ENCODE measurements around the gene CNNM4. TPM values are rescaled to one million over a fixed set of nuclear protein-coding genes. Genes with fewer than 3 reads are reported as not detected.

Gene CNNM4
- polyA plus RNA-seq, 1 of the 3 experiments (the other 2 are of a cell fraction), result 5.5 TPM

DNA sequence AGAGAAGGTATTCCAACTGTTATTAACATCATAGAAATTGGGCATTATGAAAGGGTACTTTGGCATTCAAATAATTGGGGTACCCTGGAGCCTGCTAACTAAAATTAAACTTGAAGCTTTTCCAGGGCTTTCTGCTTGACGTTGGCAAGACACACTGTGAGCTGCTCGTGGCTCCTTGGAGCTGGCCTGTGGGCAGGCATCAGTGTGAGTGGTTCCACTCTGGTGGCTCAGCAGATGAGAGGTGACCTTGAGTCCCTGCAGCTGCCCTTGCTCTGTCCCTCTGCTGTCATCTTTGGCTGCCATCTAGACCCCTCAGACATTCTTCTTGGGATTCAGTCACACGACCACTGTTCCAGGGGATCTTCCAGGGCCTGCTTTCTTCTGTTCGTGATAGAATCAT is 62.1 kb downstream of the CNNM4 start:
- POLR2A ChIA-PET, result no interaction called here
- Histone ChIP-seq H4K20me1 (ENCODE audit: insufficient read depth) (peaks cover 26% of the 10 kb centered on the region), H3K4me2 (no peak overlapping the region), H3K27ac (ENCODE audit: low read depth in 2 of 2, low read length in 1 of 2) (no peak overlapping the region), H3K9ac (no peak overlapping the region), H3K4me3 (ENCODE audit: low read depth in 2 of 2, low read length in 1 of 2) (no peak overlapping the region), H3K27me3 (ENCODE audit: insufficient read depth) (no peaks in the 10 kb centered on the region), H3K79me2 (ENCODE audit: insufficient read depth) (peaks cover 5% of the 10 kb centered on the region; the same call in 1 of the 2 replicates), H2AFZ (ENCODE audit: low read depth) (no peak overlapping the region), H3K36me3 (replicated peaks in 1 of 2; ENCODE audit: control insufficient read depth in 1 of 2, insufficient read depth in 2 of 2, low read length in 1 of 2) (peaks cover 0 to 9% of the 10 kb centered on the region in 2 experiments), H3K9me3 (no peaks in the 10 kb centered on the region), H3K9me2 (no peaks in the 10 kb centered on the region), H3F3A (replicated peaks; ENCODE audit: insufficient read depth) (peaks cover 7% of the 10 kb centered on the region), H3K4me1 (ENCODE audit: control insufficient read depth in 1 of 2, insufficient read depth in 2 of 2, low read depth in 1 of 2, low read length in 1 of 2) (peaks cover 0 to 39% of the 10 kb centered on the region in 2 experiments; a peak in 1 of 4 replicates)
- DNase-seq, result no peak
- TF ChIP-seq TAF1 (IDR thresholded peaks at IDR 0.05; ENCODE audit: borderline replicate concordance, low read depth, low read length), result no peak
- TF ChIP-seq EP300 (IDR thresholded peaks at IDR 0.05; ENCODE audit: borderline replicate concordance in 1 of 2, low read depth in 1 of 2, low read length in 1 of 2), result no peak
- no peak for TF ChIP-seq GABPA (IDR thresholded peaks at IDR 0.05; ENCODE audit: low read depth)
- TF ChIP-seq SIN3A (IDR thresholded peaks at IDR 0.05; ENCODE audit: borderline replicate concordance, low read depth, low read length), result no peak
- TF ChIP-seq, protein P1, sequence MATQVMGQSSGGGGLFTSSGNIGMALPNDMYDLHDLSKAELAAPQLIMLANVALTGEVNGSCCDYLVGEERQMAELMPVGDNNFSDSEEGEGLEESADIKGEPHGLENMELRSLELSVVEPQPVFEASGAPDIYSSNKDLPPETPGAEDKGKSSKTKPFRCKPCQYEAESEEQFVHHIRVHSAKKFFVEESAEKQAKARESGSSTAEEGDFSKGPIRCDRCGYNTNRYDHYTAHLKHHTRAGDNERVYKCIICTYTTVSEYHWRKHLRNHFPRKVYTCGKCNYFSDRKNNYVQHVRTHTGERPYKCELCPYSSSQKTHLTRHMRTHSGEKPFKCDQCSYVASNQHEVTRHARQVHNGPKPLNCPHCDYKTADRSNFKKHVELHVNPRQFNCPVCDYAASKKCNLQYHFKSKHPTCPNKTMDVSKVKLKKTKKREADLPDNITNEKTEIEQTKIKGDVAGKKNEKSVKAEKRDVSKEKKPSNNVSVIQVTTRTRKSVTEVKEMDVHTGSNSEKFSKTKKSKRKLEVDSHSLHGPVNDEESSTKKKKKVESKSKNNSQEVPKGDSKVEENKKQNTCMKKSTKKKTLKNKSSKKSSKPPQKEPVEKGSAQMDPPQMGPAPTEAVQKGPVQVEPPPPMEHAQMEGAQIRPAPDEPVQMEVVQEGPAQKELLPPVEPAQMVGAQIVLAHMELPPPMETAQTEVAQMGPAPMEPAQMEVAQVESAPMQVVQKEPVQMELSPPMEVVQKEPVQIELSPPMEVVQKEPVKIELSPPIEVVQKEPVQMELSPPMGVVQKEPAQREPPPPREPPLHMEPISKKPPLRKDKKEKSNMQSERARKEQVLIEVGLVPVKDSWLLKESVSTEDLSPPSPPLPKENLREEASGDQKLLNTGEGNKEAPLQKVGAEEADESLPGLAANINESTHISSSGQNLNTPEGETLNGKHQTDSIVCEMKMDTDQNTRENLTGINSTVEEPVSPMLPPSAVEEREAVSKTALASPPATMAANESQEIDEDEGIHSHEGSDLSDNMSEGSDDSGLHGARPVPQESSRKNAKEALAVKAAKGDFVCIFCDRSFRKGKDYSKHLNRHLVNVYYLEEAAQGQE (IDR thresholded peaks at IDR 0.05; ENCODE audit: low read depth, low read length), result no peak
- no peak for TF ChIP-seq CTCF (IDR thresholded peaks at IDR 0.05)
- TF ChIP-seq MEF2A (IDR thresholded peaks at IDR 0.05; ENCODE audit: borderline replicate concordance, low read depth), result no peak
- no peak for TF ChIP-seq EZH2phosphoT487 (IDR thresholded peaks at IDR 0.05; ENCODE audit: borderline replicate concordance, low read depth)
- CTCF ChIA-PET, result no interaction called here
- whole genome bisulfite sequencing (ENCODE audit: low lambda C conversion rate), result 92% methylated on average over 4 of the region's 4 CpGs

GRCh38 chr2:96823198-96823597 is 62.5 kb downstream of the CNNM4 start:
- Histone ChIP-seq H3K36me3 (replicated peaks in 1 of 2; ENCODE audit: control insufficient read depth in 1 of 2, insufficient read depth in 2 of 2, low read length in 1 of 2) (peaks cover 0 to 13% of the 10 kb centered on the region in 2 experiments), H3F3A (replicated peaks; ENCODE audit: insufficient read depth) (peaks cover 7% of the 10 kb centered on the region), H3K9me2 (no peaks in the 10 kb centered on the region), H2AFZ (ENCODE audit: low read depth) (no peak overlapping the region), H3K27me3 (ENCODE audit: insufficient read depth) (no peaks in the 10 kb centered on the region), H3K27ac (ENCODE audit: low read depth in 2 of 2, low read length in 1 of 2) (no peak overlapping the region), H3K4me3 (ENCODE audit: low read depth in 2 of 2, low read length in 1 of 2) (no peak overlapping the region), H4K20me1 (ENCODE audit: insufficient read depth) (peaks cover 22% of the 10 kb centered on the region; the same call in 1 of the 2 replicates), H3K4me2 (no peak overlapping the region), H3K4me1 (ENCODE audit: control insufficient read depth in 1 of 2, insufficient read depth in 2 of 2, low read depth in 1 of 2, low read length in 1 of 2) (peaks cover 0 to 37% of the 10 kb centered on the region in 2 experiments; a peak in 1 of 4 replicates), H3K79me2 (ENCODE audit: insufficient read depth) (peaks cover 1% of the 10 kb centered on the region; the same call in 1 of the 2 replicates), H3K9me3 (no peaks in the 10 kb centered on the region), H3K9ac (no peak overlapping the region)
- ChIA-PET CTCF (interaction anchor here (1.1 kb wide), 1 partner anchor 35 kb away, joined by 4 read pairs; no protein-coding TSS in a partner anchor), POLR2A (no interaction called here)
- TF ChIP-seq TCF12 (IDR thresholded peaks at IDR 0.05) (peak; percentile 14; the same call in 1 of the 2 replicates), MEF2A (IDR thresholded peaks at IDR 0.05; ENCODE audit: borderline replicate concordance, low read depth) (no peak), SMC3 (IDR thresholded peaks at IDR 0.05; ENCODE audit: low read depth, low read length) (no peak), FOXM1 (IDR thresholded peaks at IDR 0.05; ENCODE audit: low read depth) (no peak), GATA2 (CRISPR knock-in tag; IDR thresholded peaks at IDR 0.05) (no peak), PBX3 (IDR thresholded peaks at IDR 0.05) (no peak), EZH2phosphoT487 (IDR thresholded peaks at IDR 0.05; ENCODE audit: borderline replicate concordance, low read depth) (no peak)
- WGBS (ENCODE audit: low lambda C conversion rate), result 85% methylated on average over 11 of the region's 11 CpGs
- no peak for DNase-seq
